Measurements from ENCODE around the gene SKIC8.

GRCh38 chr15:78292219-78292618 is 7.2 kb downstream of the SKIC8 start:
- TF ChIP-seq CTCF (IDR thresholded peaks at IDR 0.05) (no peak), POLR2A (IDR thresholded peaks at IDR 0.05) (no peak)
